Suppressor macrophage treated with lipopolysaccharide for 4 hours (primary cell): Measurements from ENCODE around the gene MREG.
A peak's percentile ranks its signal among the peaks of the same experiment; 100 is the strongest.
"Not testable (repeated sequence)": the region's sequence is repeated elsewhere in the genome, so short reads cannot be mapped to it uniquely, and the experiment has no call there.

Experiments used
- DNase-seq: peaks from one replicate; pipeline ENCODE4 v3.0.0-alpha.2; 2020

The MREG gene

GRCh38 chr2:215984661-215985060, 28.7 kb downstream of the MREG start:
- no peak for DNase-seq

DNA sequence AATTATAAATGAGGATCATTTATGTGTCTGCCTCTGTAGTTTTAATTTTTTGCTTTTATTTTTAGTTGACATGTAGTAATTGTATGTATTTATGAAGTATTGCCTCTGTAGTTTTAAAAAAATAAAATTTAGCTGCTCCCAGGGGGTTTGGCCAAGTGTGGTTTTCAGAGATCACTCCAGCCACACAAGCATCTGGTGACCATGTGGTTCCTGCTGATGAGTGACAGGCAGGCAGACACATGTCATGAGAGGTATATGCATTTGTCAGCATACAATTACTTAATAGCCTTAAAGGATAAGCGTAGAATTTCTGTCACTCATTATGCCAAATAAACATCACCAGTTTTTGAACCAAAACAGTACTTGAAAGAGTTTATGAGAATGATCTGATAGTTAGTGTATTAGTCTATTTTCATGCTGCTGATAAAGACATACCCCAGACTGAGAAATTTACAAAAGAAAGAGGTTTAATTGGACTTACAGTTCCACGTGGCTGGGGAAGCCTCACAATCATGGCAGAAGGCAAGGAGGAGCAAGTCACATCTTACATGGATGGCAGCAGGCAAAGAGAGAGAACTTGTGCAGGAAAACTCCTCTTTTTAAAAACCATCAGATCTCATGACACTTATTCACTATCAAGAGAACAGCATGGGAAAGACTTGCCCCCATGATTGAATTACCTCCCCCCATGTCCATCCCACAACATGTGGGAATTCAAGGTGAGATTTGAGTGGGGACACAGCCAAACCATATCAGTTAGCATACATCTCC, 29.6 kb downstream of the MREG start:
- DNase-seq: peak; percentile 34

- peak; percentile 44 for DNase-seq
Observed at GRCh38 chr2:215982465-215982875, 30.9 kb downstream of the MREG start.

GRCh38 chr2:215981115-215981514, 32.2 kb downstream of the MREG start:
- peak; percentile 56 for DNase-seq

DNA sequence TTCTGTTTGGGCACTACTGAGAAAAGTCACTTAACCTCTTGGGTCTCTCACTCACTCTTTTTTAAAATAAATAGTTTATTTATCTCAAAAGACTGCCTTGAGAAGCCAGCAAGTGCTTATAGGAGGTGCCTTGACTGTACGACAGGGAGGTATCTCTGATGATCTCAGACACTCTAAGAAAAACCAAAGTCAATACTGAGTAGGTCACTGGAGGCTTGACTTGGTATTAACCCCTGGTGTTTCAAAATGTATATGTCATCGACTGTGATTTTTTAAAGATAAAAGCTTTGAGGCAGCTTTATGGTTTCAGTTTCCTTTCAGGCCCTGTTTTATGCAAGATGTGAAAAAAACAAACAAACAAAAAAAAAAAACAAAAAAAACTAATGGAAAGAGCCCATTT, 33.7 kb downstream of the MREG start:
- peak; percentile 64 for DNase-seq

DNA sequence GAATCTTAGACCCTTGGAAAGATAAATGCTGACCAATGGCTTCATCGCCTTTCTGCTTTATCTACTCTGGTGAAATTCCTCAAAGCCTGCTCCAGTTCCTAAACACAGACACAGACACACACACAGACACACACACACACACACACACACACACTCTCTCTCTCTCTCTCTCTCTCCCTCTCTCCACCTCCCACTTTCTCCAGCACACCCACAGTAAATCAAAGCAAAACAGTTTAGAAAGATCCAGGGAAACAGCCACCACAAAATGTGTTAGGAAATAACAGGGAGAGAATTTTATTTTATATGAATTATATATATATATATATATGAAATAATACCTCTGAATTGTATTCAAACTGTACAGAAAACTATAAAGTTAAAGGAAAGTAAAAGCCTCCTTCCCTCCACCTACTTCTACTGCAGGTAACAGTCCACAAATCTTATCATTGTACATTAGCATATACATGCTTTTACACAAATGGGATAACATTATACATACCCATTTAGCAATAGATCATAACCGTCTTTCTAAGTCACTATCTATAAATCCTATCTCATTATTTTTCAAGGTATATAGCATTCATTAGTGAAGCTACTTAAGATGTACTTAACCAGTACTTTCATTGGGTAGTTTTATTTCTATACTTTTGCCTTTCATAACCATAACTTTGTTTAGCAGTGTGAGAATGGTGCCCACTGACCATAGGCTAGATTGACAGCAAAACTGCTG, 38.5 kb downstream of the MREG start:
- no peak for DNase-seq

DNA sequence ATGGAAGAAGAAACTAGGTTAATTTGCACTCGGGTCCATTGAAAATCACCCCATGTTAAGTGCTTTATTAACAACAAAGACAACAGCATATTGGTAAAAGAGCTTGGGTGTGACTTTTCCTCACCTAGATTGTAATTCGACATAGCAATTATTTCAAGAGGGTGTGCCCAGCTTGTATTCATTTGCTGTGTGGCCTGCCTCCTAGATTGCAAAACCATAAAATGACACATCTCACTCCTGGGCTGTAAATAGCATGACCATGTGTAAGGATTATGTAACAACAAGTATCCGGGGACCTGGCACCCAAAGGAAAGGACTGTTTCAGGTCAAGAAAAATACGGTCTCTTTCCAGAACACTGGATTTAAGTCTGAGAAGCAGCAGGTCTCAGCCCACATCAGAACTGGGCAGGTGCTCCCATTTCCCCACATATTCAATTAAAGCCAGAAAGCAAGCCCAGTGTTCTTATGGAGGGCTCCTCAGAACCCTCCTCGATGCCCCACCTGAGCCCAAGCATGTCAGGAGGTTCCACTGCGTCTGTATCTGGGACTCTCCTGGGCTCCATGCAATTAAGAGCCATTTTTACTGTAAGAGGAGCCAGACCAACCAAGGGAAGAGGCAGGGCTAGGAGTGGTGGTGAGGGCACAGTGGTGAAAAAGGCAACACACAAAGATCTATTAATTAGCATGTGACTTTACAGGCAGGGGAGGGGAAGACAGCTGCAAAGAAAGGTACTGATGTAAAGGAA, 39.2 kb downstream of the MREG start:
- DNase-seq: peak; percentile 66

DNA sequence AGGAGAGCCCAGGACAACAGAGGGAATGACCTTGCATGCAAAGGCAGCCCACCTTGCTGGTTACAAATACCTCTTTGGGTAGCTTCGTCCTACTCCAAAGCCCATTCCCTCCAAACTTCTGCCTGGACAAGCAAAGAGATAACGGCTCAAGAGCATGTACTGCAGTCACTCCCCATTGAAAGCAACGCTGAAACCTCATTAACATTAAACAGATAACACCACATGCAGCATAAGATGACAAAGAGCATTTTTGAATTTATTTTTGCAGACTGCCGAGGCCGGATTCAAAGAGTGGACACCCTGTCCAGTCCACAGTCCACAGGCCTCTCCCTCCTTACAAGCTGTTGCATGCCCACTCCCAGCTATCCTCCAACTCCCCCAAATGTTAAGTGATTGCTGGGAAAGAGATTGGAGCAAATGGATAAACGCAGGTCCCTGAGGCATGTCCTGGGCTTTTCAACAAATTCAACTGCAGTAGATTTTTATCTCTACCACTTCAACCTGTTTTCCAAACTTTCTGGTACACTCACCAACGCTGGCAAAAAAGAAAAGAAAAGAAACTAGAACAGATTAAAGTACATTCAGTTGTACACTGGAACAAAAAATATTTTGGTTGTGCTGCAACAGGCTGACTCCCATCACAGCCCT, 40.1 kb downstream of the MREG start:
- no peak for DNase-seq

GRCh38 chr2:215971671-215972070, 41.7 kb downstream of the MREG start:
- DNase-seq: no peak

DNA sequence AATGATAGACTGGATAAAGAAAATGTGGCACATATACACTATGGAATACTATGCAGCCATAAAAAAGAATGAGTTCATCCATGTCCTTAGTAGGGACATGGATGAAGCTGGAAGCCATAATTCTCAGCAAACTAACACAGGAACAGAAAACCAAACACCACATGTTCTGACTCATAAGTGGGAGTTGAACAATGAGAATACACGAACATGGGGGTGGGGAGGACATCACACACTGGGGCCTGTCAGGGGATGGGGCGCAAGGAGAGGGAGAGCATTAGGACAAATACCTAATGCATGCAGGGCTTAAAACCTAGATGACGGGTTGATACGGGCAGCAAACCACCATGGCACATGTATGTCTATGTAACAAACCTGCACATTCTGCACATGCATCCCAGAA, 42.5 kb downstream of the MREG start:
- DNase-seq: not testable (repeated sequence)

- peak; percentile 55 for DNase-seq
Observed at GRCh38 chr2:215970425-215970824, 42.9 kb downstream of the MREG start.

- DNase-seq: no peak
Observed at GRCh38 chr2:215969131-215969841, 44.1 kb downstream of the MREG start.

DNA sequence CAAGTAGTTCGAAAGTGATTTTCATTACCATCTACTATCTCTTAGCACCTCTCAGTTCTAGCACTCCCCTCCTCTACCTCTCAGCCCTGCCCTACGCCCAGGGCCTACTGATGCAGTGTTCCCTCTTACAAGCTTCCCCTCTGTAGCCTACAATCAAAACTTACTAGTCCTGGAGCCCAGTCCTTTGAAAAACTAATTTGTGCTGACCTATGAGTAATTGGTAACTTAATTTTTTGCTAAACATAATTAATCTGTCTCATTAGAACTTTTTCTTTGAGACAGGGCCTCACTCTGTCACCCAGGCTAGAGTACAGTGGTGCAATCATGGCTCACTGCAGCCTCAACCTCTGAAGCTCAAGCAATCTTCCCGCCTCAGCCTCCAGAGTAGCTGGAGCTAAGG, 44.9 kb downstream of the MREG start:
- no peak for DNase-seq

DNA sequence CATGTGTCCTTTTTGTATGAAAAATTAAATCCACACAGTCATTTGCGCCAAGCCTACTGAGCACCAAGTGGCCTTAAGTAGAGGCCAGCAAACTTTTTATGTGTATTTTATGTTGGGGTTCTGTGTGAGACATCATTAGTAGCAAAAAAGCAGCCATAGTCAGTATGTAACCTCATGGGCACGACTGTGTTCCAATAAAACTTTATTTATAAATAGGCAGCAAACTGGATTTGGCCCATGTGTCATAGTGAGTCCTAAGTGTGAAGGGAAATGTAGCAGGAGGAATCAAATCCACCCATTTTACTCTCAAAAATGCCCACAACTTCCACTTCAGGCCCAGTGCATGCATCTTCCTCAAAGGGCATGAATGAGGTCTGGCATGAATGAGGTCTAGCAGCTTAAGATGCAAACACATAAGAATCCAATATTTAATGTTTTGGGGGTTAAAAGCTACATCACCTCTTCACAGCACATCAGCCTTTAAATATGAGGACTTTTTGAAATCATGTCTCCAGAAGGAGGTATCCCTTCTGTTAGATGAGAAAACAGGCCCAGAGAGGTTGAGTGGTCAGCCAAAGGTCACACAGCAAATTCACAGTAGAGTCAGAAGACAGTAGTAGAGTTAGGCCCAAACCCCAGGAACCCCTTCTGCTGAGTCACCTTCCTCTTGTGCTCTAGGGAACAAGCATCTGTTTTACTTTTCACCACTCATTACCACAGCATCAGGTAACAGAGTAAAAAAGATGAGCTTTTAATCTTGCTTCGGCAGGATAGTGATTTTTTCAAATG, 45.6 kb downstream of the MREG start:
- DNase-seq: no peak

GRCh38 chr2:215966951-215967350, 46.4 kb downstream of the MREG start:
- no peak for DNase-seq

- DNase-seq: no peak
Observed at GRCh38 chr2:215966274-215966673, 47.1 kb downstream of the MREG start.

DNA sequence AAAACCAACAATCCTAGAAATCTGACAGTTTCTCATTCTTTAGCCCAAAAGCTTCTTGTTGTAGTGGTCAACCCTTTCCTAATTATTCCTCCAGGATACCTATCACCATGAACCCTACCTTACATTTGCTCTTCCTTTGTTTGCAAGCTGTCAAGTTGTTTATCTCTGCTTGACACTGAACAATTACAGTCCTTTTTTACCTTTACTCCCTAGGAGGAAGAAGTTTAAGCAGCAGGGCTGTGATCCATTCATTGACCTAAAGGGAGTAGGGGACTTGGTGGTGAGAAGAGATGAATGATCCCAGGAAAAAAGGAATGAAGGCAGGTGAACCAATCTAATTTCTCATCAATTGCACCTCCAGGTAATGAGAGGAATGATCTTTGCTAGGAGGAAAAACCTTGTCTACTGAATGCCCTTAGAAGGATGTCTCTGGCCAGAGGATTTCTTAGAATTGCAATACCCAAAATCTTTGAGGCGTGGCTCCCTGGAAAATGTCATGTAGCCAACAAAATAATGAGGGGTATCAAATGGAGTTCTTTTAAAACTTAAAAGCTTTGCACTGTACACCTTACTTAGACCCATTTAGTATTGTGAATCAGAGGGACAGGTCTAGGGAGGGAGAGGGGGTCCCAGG, 47.7 kb downstream of the MREG start:
- DNase-seq: no peak

DNA sequence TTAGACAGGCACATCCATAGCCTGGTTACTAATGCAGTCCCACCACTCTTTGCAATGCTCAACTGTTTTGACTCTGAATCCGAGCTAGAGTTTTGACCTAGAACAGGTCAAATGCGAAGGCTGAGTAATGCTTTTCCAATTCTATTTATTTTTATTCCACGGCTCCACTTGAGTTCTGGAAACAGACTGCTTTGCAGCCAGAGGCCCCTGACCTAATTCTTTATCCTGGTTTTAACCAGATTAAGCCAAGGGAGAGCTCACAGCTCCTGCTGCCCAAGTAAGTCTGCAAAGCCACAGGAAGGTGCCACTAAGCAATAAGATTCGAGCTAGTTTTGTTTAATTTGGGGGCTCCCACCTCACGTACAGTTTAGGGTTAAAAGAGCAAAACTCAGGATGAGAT, 51.4 kb downstream of the MREG start:
- DNase-seq: no peak

- no peak for DNase-seq
Observed at GRCh38 chr2:215958257-215958656, 55.1 kb downstream of the MREG start.

GRCh38 chr2:215957354-215958122, 55.8 kb downstream of the MREG start:
- not testable (repeated sequence) for DNase-seq
